Esophagus squamous epithelium (tissue), 4 donors: Measurements from ENCODE around the gene UXT.

Experiments used
- CTCF ChIP-seq, 6 experiments: fragments of 450-650 bp in 4 of 6; fragments of 200-600 bp in 2 of 6; sonication (generic) in 2 of 6; IDR thresholded peaks; one replicate each; pipeline ENCODE4 v1.5.1; 2016 to 2019; ENCODE audit warnings: antibody characterized with exemption in 6 of 6, mild to moderate bottlenecking in 4 of 6, moderate library complexity in 4 of 6
- POLR2A ChIP-seq, 4 donors: fragments of 450-650 bp; IDR thresholded peaks; one replicate each; pipeline ENCODE4 v1.6.1; 2017; ENCODE audit warnings: antibody characterized with exemption in 4 of 4, mild to moderate bottlenecking in 4 of 4, moderate library complexity in 3 of 4

- no peak for TF ChIP-seq POLR2A (IDR thresholded peaks at IDR 0.05)
- TF ChIP-seq CTCF (IDR thresholded peaks at IDR 0.05), result no peak
These were observed 27.3 kb downstream of the UXT start for GRCh38 chrX:47631676-47632075.
